ENCODE data around the gene UQCC3.

The UQCC3 gene

GRCh38 chr11:62705880-62706849 is 34.7 kb downstream of the UQCC3 start:
- FAIRE-seq: no peak

GRCh38 chr11:62706850-62707247 is 35.4 kb downstream of the UQCC3 start:
- no peak for FAIRE-seq

- FAIRE-seq: no peak
These were observed 35.9 kb downstream of the UQCC3 start, which contains the start of the genes BSCL2 and GNG3 for GRCh38 chr11:62707277-62707861. BSCL2 (minus strand) TSS chr11:62707424; CDS start chr11:62707195, 229 bp downstream. GNG3 (plus strand) TSS chr11:62707676; CDS start chr11:62708296, 620 bp downstream.

- no peak for FAIRE-seq
These were observed 36.9 kb downstream of the UQCC3 start for GRCh38 chr11:62708392-62708791.

- no peak for FAIRE-seq
These were observed 37.3 kb downstream of the UQCC3 start for GRCh38 chr11:62708793-62709192.

GRCh38 chr11:62709247-62710000 is 38.0 kb downstream of the UQCC3 start:
- peak; percentile 88 for FAIRE-seq

- FAIRE-seq: no peak
These were observed 38.5 kb downstream of the UQCC3 start for GRCh38 chr11:62710001-62710345.

GRCh38 chr11:62712276-62712812 is 40.9 kb downstream of the UQCC3 start:
- no peak for FAIRE-seq

- FAIRE-seq: no peak
These were observed 41.4 kb downstream of the UQCC3 start for GRCh38 chr11:62712861-62713260.

GRCh38 chr11:62713343-62713742 is 41.9 kb downstream of the UQCC3 start:
- no peak for FAIRE-seq

- no peak for FAIRE-seq
These were observed 44.0 kb downstream of the UQCC3 start for GRCh38 chr11:62715150-62716130.

- no peak for FAIRE-seq
These were observed 44.7 kb downstream of the UQCC3 start for GRCh38 chr11:62716206-62716605.

- no peak for FAIRE-seq
These were observed 45.3 kb downstream of the UQCC3 start for GRCh38 chr11:62716816-62717215.

GRCh38 chr11:62719302-62719978 is 48.0 kb downstream of the UQCC3 start:
- FAIRE-seq: no peak

GRCh38 chr11:62721994-62722393 is 50.5 kb downstream of the UQCC3 start:
- FAIRE-seq: no peak
